ENCODE data around the gene FRMD4A.

Gene FRMD4A

GRCh38 chr10:13707156-13707881 is 623.4 kb downstream of the FRMD4A start:
- TF ChIP-seq CTCF (IDR thresholded peaks at IDR 0.05), result no peak
- Histone ChIP-seq H3K27me3 (peaks cover 39% of the 10 kb centered on the region), H3K9me3 (no peaks in the 10 kb centered on the region), H3K36me3 (no peaks in the 10 kb centered on the region), H3K4me1 (ENCODE audit: control insufficient read depth in 1 of 2, insufficient read depth in 1 of 2, low read depth in 1 of 2, low read length in 1 of 2) (peaks cover 6 to 9% of the 10 kb centered on the region in 2 experiments), H3K4me3 (ENCODE audit: low read depth in 1 of 2, low read length in 1 of 2) (no peak overlapping the region), H3K27ac (no peak overlapping the region)

- Histone ChIP-seq H3K27ac (no peak overlapping the region), H3K36me3 (no peaks in the 10 kb centered on the region)
These were observed 624.1 kb downstream of the FRMD4A start for GRCh38 chr10:13706604-13707003.

GRCh38 chr10:13706175-13706574 is 624.5 kb downstream of the FRMD4A start:
- no peak overlapping the region for H3K4me3 ChIP-seq (ENCODE audit: low read depth in 1 of 2, low read length in 1 of 2)
- H3K27ac ChIP-seq, result no peak overlapping the region

More at GRCh38 chr10:13706604-13707003, 624.1 kb downstream of the FRMD4A start:
- no peak for TF ChIP-seq CTCF (IDR thresholded peaks at IDR 0.05)
- no peak overlapping the region for H3K4me3 ChIP-seq (ENCODE audit: low read depth in 1 of 2, low read length in 1 of 2)
- H3K4me1 ChIP-seq (ENCODE audit: control insufficient read depth in 1 of 2, insufficient read depth in 1 of 2, low read depth in 1 of 2, low read length in 1 of 2), result peaks cover 6 to 9% of the 10 kb centered on the region in 2 experiments
- H3K9me3 ChIP-seq, result no peaks in the 10 kb centered on the region
- peaks cover 39% of the 10 kb centered on the region for H3K27me3 ChIP-seq

GRCh38 chr10:13705526-13706174 is 625.1 kb downstream of the FRMD4A start:
- Histone ChIP-seq H3K36me3 (no peaks in the 10 kb centered on the region), H3K9me3 (no peaks in the 10 kb centered on the region), H3K27ac (no peak overlapping the region), H3K4me3 (ENCODE audit: low read depth in 1 of 2, low read length in 1 of 2) (no peak overlapping the region), H3K27me3 (peaks cover 39% of the 10 kb centered on the region), H3K4me1 (ENCODE audit: control insufficient read depth in 1 of 2, insufficient read depth in 1 of 2, low read depth in 1 of 2, low read length in 1 of 2) (peaks cover 6 to 9% of the 10 kb centered on the region in 2 experiments)
- TF ChIP-seq CTCF (IDR thresholded peaks at IDR 0.05), result no peak

More at GRCh38 chr10:13706175-13706574, 624.5 kb downstream of the FRMD4A start:
- no peaks in the 10 kb centered on the region for H3K9me3 ChIP-seq
- no peak for TF ChIP-seq CTCF (IDR thresholded peaks at IDR 0.05)
- H3K27me3 ChIP-seq, result peaks cover 39% of the 10 kb centered on the region
- peaks cover 6 to 9% of the 10 kb centered on the region in 2 experiments for H3K4me1 ChIP-seq (ENCODE audit: control insufficient read depth in 1 of 2, insufficient read depth in 1 of 2, low read depth in 1 of 2, low read length in 1 of 2)
- H3K36me3 ChIP-seq, result no peaks in the 10 kb centered on the region

- peaks cover 6 to 9% of the 10 kb centered on the region in 2 experiments for H3K4me1 ChIP-seq (ENCODE audit: control insufficient read depth in 1 of 2, insufficient read depth in 1 of 2, low read depth in 1 of 2, low read length in 1 of 2)
- peaks cover 39% of the 10 kb centered on the region for H3K27me3 ChIP-seq
- H3K27ac ChIP-seq, result no peak overlapping the region
- H3K9me3 ChIP-seq, result no peaks in the 10 kb centered on the region
- TF ChIP-seq CTCF (IDR thresholded peaks at IDR 0.05), result no peak
- no peaks in the 10 kb centered on the region for H3K36me3 ChIP-seq
- no peak overlapping the region for H3K4me3 ChIP-seq (ENCODE audit: low read depth in 1 of 2, low read length in 1 of 2)
These were observed 625.8 kb downstream of the FRMD4A start for GRCh38 chr10:13704964-13705363.
